MM.1S (cell line): ENCODE results near the gene LLGL1.

ENCODE experiments used
- DNase-seq: peaks from one replicate; pipeline ENCODE4 v3.0.0-alpha.2; 2015
- H2AFZ ChIP-seq: fragments of 300-600 bp; sonication (generic); 2 replicates; pipeline ENCODE4 v1.6.0; 2016; ENCODE audit warnings: antibody characterized with exemption, low read length
- H3F3A ChIP-seq: fragments of 300-600 bp; sonication (generic); 2 replicates; pipeline ENCODE4 v1.6.1; 2016; ENCODE audit warnings: mild to moderate bottlenecking, antibody characterized with exemption, low read length, moderate library complexity, mixed read lengths; ENCODE audit not compliant: insufficient read depth
- H3K27ac ChIP-seq: fragments of 300-600 bp; sonication (generic); 2 replicates; pipeline ENCODE4 v1.5.1; 2016; ENCODE audit warnings: mild to moderate bottlenecking, low read length
- H3K27me3 ChIP-seq: fragments of 300-600 bp; sonication (generic); replicated peaks from 2 replicates; pipeline ENCODE4 v1.6.0; 2016; ENCODE audit warnings: low read length; ENCODE audit not compliant: insufficient read depth
- H3K36me3 ChIP-seq: fragments of 300-600 bp; sonication (generic); replicated peaks from 2 replicates; pipeline ENCODE4 v1.6.1; 2016; ENCODE audit warnings: mild to moderate bottlenecking, low read length, mixed read lengths; ENCODE audit not compliant: insufficient read depth
- H3K4me1 ChIP-seq: fragments of 300-600 bp; sonication (generic); 2 replicates; pipeline ENCODE4 v1.6.1; 2016; ENCODE audit warnings: low read length, mixed read lengths
- H3K4me2 ChIP-seq: fragments of 300-600 bp; sonication (generic); 2 replicates; pipeline ENCODE4 v1.6.0; 2016; ENCODE audit warnings: low read depth, low read length
- H3K4me3 ChIP-seq: fragments of 300-600 bp; sonication (generic); 2 replicates; pipeline ENCODE4 v1.5.1; 2016; ENCODE audit warnings: low read length, mixed read lengths
- H3K79me2 ChIP-seq: fragments of 300-600 bp; sonication (generic); 2 replicates; pipeline ENCODE4 v1.6.1; 2016; ENCODE audit warnings: mixed run types, low read length, mixed read lengths
- H3K9ac ChIP-seq: fragments of 300-600 bp; sonication (generic); 2 replicates; pipeline ENCODE4 v1.6.1; 2016; ENCODE audit warnings: low read length, mixed read lengths
- H3K9me2 ChIP-seq: fragments of 300-600 bp; sonication (generic); replicated peaks from 2 replicates; pipeline ENCODE4 v1.6.1; 2016; ENCODE audit warnings: mild to moderate bottlenecking, low read length, mixed read lengths; ENCODE audit not compliant: insufficient read depth
- H3K9me3 ChIP-seq: fragments of 300-600 bp; sonication (generic); replicated peaks from 2 replicates; pipeline ENCODE4 v1.6.1; 2016; ENCODE audit warnings: mild to moderate bottlenecking, low read length, mixed read lengths; ENCODE audit not compliant: insufficient read depth
- H4K20me1 ChIP-seq: fragments of 300-600 bp; sonication (generic); 2 replicates; pipeline ENCODE4 v1.6.1; 2016; ENCODE audit warnings: mild to moderate bottlenecking, low read length, moderate library complexity, mixed read lengths; ENCODE audit not compliant: insufficient read depth
- EZH2 ChIP-seq: fragments of 300-600 bp; sonication (generic); optimal IDR thresholded peaks from 2 replicates; pipeline ENCODE3; 2017; ENCODE audit warnings: low read depth, mild to moderate bottlenecking, antibody characterized with exemption, low read length, mixed read lengths
- EZH2phosphoT487 ChIP-seq: fragments of 300-600 bp; sonication (generic); IDR thresholded peaks from 2 replicates; pipeline ENCODE4 v1.6.1; 2018; ENCODE audit warnings: antibody characterized with exemption, low read length
- TF ChIP-seq, protein P1 (sequence below): fragments of 300-600 bp; sonication (generic); IDR thresholded peaks from 2 replicates; pipeline ENCODE4 v1.5.1; 2016; ENCODE audit warnings: antibody characterized with exemption, low read length, mixed read lengths

LLGL1 gene

DNA sequence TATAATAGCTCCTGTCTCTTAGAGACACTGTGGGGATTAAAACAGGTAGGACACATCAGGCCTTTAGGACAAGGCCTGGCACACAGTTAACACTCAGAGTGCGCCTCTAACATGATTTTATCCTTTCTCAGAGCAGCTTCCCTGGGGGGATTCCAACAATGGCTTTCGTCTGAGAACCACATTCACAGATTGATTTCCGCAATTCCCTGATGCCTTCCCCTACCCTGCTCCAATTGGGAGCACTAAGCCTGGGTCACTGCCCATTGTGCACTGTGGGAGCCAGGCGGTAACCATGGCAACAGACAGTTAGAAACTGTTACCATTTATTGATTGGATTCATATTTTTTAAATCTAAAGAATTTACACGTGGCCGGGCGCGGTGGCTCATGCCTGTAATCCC lies 47.7 kb upstream of the LLGL1 start:
- H2AFZ ChIP-seq: no peak overlapping the region
- H3K4me2 ChIP-seq: no peak overlapping the region
- no peak overlapping the region for H3K4me3 ChIP-seq
- no peaks in the 10 kb centered on the region for H4K20me1 ChIP-seq
- no peaks in the 10 kb centered on the region for H3K36me3 ChIP-seq
- DNase-seq: no peak
- TF ChIP-seq, protein P1, sequence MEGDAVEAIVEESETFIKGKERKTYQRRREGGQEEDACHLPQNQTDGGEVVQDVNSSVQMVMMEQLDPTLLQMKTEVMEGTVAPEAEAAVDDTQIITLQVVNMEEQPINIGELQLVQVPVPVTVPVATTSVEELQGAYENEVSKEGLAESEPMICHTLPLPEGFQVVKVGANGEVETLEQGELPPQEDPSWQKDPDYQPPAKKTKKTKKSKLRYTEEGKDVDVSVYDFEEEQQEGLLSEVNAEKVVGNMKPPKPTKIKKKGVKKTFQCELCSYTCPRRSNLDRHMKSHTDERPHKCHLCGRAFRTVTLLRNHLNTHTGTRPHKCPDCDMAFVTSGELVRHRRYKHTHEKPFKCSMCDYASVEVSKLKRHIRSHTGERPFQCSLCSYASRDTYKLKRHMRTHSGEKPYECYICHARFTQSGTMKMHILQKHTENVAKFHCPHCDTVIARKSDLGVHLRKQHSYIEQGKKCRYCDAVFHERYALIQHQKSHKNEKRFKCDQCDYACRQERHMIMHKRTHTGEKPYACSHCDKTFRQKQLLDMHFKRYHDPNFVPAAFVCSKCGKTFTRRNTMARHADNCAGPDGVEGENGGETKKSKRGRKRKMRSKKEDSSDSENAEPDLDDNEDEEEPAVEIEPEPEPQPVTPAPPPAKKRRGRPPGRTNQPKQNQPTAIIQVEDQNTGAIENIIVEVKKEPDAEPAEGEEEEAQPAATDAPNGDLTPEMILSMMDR: no peak
- TF ChIP-seq EZH2phosphoT487 (no peak), EZH2 (no peak)
- peaks cover 8% of the 10 kb centered on the region for H3F3A ChIP-seq
- H3K4me1 ChIP-seq: peaks cover 6% of the 10 kb centered on the region
- H3K9me2 ChIP-seq: no peaks in the 10 kb centered on the region
- no peaks in the 10 kb centered on the region for H3K9me3 ChIP-seq
- no peak overlapping the region for H3K27ac ChIP-seq
- H3K9ac ChIP-seq: no peak overlapping the region
- H3K79me2 ChIP-seq: no peaks in the 10 kb centered on the region
- H3K27me3 ChIP-seq: no peaks in the 10 kb centered on the region

DNA sequence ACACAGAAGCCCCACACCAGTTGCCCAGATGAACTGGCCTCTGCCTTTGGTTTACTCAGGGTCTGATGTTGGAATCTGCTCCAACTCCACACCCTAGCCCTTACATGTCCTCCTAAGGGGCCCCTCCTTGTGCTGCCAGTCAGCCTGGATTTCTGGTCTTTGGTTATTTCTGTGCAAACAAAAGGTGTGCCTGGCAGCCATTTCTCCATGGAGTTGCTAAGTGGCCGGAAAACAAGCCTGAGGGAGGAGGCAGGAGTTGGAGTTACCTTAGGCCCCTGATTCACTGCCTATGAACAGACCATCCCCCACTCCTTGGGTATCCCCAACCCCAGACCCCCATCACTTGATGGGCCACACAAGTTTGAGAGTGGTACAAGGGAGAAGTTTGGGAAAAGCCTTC lies 46.2 kb upstream of the LLGL1 start:
- Histone ChIP-seq H3K9me3 (no peaks in the 10 kb centered on the region), H3F3A (peaks cover 12% of the 10 kb centered on the region), H3K27me3 (no peaks in the 10 kb centered on the region), H4K20me1 (no peaks in the 10 kb centered on the region), H3K9me2 (no peaks in the 10 kb centered on the region), H3K9ac (no peak overlapping the region), H3K36me3 (no peaks in the 10 kb centered on the region), H3K4me2 (no peak overlapping the region), H3K4me3 (no peak overlapping the region), H3K27ac (no peak overlapping the region), H2AFZ (no peak overlapping the region), H3K4me1 (peaks cover 6% of the 10 kb centered on the region), H3K79me2 (peaks cover 4% of the 10 kb centered on the region)
- no peak for TF ChIP-seq EZH2phosphoT487
- no peak for TF ChIP-seq EZH2
- TF ChIP-seq, protein P1: no peak
- no peak for DNase-seq

DNA sequence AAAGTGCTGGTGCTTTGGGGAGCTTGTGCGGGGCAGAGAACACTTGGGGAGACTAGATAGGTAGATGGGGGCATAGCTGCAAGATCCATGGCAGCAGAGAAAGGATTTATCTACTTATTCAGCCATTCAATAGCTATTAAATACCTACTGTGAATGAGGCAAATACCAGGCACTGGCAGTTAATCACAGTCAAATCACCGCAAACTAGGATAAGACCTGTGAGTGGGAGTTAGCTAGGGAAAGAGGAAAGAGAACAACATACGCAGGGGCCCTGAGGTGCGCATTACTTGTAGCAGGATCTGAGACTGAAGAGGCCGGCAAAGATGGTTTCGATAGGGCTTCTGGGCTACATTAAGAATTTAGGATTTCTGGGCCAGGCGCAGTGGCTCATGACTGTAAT lies 45.6 kb upstream of the LLGL1 start:
- H3K36me3 ChIP-seq: no peaks in the 10 kb centered on the region
- H3K27ac ChIP-seq: no peak overlapping the region
- DNase-seq: no peak
- H3K79me2 ChIP-seq: peaks cover 11% of the 10 kb centered on the region
- TF ChIP-seq EZH2phosphoT487: no peak
- TF ChIP-seq, protein P1: no peak
- no peak for TF ChIP-seq EZH2
- H3K9me3 ChIP-seq: no peaks in the 10 kb centered on the region
- no peak overlapping the region for H3K4me3 ChIP-seq
- H3K9me2 ChIP-seq: no peaks in the 10 kb centered on the region
- no peaks in the 10 kb centered on the region for H4K20me1 ChIP-seq
- H3K4me1 ChIP-seq: peaks cover 6% of the 10 kb centered on the region; the same call in 1 of the 2 replicates
- H2AFZ ChIP-seq: no peak overlapping the region
- no peak overlapping the region for H3K4me2 ChIP-seq
- H3K9ac ChIP-seq: no peak overlapping the region
- peaks cover 12% of the 10 kb centered on the region for H3F3A ChIP-seq
- H3K27me3 ChIP-seq: no peaks in the 10 kb centered on the region

DNA sequence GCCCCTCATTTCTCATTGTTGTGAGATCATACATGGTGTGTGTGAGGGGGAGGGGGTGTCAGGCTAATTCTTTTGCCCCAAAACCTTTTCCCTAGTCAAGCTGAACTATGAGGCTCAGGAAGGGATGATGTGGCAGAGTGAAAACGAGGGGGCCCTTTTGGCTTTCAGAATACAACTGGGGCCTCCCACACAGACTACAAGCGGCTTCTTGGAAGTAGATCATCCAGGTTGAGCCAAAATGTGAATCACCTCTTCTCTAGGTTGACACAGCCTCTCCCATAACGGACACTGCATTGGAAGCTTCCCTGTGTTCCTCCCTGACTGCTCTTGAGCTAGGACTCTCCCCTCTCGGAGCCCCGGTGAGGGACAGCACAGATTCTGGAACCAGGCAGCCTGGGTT lies 44.1 kb upstream of the LLGL1 start:
- H3K4me3 ChIP-seq: no peak overlapping the region
- peaks cover 13% of the 10 kb centered on the region for H4K20me1 ChIP-seq
- H3K4me2 ChIP-seq: no peak overlapping the region
- H3K4me1 ChIP-seq: peaks cover 16% of the 10 kb centered on the region; the same call in 1 of the 2 replicates
- no peak overlapping the region for H2AFZ ChIP-seq
- no peaks in the 10 kb centered on the region for H3K9me2 ChIP-seq
- peaks cover 26% of the 10 kb centered on the region for H3K79me2 ChIP-seq
- no peaks in the 10 kb centered on the region for H3K27me3 ChIP-seq
- no peaks in the 10 kb centered on the region for H3K9me3 ChIP-seq
- TF ChIP-seq, protein P1: no peak
- no peak for TF ChIP-seq EZH2
- no peak for TF ChIP-seq EZH2phosphoT487
- peaks cover 12% of the 10 kb centered on the region for H3F3A ChIP-seq
- no peak overlapping the region for H3K27ac ChIP-seq
- H3K36me3 ChIP-seq: no peaks in the 10 kb centered on the region
- no peak overlapping the region for H3K9ac ChIP-seq
- no peak for DNase-seq
